Measurements from ENCODE around the gene TTC7B.

Gene TTC7B

DNA sequence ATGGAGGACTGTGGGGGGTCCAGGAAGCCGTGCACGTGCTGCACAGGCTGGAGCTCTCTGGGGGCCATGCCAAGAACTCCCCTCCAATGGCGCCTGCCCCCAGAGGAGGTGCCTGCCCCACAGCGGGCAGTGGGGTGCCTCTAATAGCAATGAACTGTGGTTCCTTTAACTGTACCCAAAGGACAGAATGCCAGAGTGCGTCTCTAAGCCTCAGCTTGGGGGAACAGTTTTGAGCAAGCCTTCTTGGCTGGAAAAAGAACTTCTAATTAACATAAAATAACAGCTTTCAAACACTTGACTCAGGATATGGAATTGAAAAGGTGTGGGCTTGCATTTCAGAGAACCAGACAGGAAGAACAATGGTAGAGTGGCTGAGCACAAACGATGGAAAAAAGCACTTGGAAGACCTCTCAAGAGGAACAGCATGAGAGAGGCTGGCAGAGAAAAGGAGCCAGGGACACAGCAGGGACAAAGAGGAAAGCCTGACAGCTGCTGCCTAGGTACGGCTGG, 195.6 kb downstream of the TTC7B start:
- TF ChIP-seq CEBPB (IDR thresholded peaks at IDR 0.05): no peak
- no peak for TF ChIP-seq CREB1 (IDR thresholded peaks at IDR 0.05; ENCODE audit: low read depth)
- no peak for TF ChIP-seq RAD21 (IDR thresholded peaks at IDR 0.05; ENCODE audit: low read depth)
- no peak for TF ChIP-seq EP300 (IDR thresholded peaks at IDR 0.05; ENCODE audit: borderline replicate concordance)
- TF ChIP-seq NFIC (IDR thresholded peaks at IDR 0.05): no peak
- no peak for TF ChIP-seq TAF1 (IDR thresholded peaks at IDR 0.05; ENCODE audit: low read depth)
- TF ChIP-seq, protein P1, sequence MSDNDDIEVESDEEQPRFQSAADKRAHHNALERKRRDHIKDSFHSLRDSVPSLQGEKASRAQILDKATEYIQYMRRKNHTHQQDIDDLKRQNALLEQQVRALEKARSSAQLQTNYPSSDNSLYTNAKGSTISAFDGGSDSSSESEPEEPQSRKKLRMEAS (IDR thresholded peaks at IDR 0.05): no peak
- TF ChIP-seq FOXM1 (IDR thresholded peaks at IDR 0.05; ENCODE audit: borderline replicate concordance, low read depth): no peak
- TF ChIP-seq EGR1 (IDR thresholded peaks at IDR 0.05): no peak
- TF ChIP-seq YY1 (IDR thresholded peaks at IDR 0.05; ENCODE audit: low read depth): no peak
- TF ChIP-seq, protein P2, sequence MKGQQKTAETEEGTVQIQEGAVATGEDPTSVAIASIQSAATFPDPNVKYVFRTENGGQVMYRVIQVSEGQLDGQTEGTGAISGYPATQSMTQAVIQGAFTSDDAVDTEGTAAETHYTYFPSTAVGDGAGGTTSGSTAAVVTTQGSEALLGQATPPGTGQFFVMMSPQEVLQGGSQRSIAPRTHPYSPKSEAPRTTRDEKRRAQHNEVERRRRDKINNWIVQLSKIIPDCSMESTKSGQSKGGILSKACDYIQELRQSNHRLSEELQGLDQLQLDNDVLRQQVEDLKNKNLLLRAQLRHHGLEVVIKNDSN (IDR thresholded peaks at IDR 0.05): no peak
- TF ChIP-seq ZBTB7A (IDR thresholded peaks at IDR 0.05; ENCODE audit: low read depth): no peak
- no peak for TF ChIP-seq TEAD4 (IDR thresholded peaks at IDR 0.05)
- TF ChIP-seq, protein P3, sequence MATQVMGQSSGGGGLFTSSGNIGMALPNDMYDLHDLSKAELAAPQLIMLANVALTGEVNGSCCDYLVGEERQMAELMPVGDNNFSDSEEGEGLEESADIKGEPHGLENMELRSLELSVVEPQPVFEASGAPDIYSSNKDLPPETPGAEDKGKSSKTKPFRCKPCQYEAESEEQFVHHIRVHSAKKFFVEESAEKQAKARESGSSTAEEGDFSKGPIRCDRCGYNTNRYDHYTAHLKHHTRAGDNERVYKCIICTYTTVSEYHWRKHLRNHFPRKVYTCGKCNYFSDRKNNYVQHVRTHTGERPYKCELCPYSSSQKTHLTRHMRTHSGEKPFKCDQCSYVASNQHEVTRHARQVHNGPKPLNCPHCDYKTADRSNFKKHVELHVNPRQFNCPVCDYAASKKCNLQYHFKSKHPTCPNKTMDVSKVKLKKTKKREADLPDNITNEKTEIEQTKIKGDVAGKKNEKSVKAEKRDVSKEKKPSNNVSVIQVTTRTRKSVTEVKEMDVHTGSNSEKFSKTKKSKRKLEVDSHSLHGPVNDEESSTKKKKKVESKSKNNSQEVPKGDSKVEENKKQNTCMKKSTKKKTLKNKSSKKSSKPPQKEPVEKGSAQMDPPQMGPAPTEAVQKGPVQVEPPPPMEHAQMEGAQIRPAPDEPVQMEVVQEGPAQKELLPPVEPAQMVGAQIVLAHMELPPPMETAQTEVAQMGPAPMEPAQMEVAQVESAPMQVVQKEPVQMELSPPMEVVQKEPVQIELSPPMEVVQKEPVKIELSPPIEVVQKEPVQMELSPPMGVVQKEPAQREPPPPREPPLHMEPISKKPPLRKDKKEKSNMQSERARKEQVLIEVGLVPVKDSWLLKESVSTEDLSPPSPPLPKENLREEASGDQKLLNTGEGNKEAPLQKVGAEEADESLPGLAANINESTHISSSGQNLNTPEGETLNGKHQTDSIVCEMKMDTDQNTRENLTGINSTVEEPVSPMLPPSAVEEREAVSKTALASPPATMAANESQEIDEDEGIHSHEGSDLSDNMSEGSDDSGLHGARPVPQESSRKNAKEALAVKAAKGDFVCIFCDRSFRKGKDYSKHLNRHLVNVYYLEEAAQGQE (IDR thresholded peaks at IDR 0.05; ENCODE audit: low read depth): no peak

DNA sequence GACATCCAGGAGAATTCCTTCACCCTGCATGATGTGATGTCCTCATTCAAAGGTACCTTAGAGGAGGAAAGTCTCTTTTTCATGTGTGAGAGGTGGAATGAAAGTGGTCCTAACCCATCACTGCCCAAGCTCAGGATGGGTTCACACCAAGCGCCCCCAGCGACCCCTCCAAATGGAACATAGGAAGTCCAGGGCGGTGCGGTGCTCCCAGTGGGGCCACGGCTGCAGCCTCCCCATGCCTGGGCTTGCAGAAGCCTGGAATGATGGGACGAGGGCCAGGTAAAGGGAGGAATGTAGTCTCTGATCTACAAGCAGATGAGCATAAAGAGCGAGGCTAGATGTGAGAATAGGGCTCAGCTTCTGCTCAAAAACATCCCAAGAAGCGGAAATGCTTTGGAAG, 196.3 kb downstream of the TTC7B start:
- no peak for TF ChIP-seq TCF12 (IDR thresholded peaks at IDR 0.05; ENCODE audit: low read depth)
- no peak for TF ChIP-seq EP300 (IDR thresholded peaks at IDR 0.05; ENCODE audit: borderline replicate concordance)
- TF ChIP-seq CREB1 (IDR thresholded peaks at IDR 0.05; ENCODE audit: low read depth): no peak
- TF ChIP-seq, protein P1 (IDR thresholded peaks at IDR 0.05): no peak
- TF ChIP-seq FOXM1 (IDR thresholded peaks at IDR 0.05; ENCODE audit: borderline replicate concordance, low read depth): no peak
- TF ChIP-seq ZBTB7A (IDR thresholded peaks at IDR 0.05; ENCODE audit: low read depth): no peak
- TF ChIP-seq, protein P3 (IDR thresholded peaks at IDR 0.05; ENCODE audit: low read depth): no peak
- no peak for TF ChIP-seq NFIC (IDR thresholded peaks at IDR 0.05)
- TF ChIP-seq, protein P2 (IDR thresholded peaks at IDR 0.05): no peak
- TF ChIP-seq YY1 (IDR thresholded peaks at IDR 0.05; ENCODE audit: low read depth): no peak
- no peak for TF ChIP-seq RAD21 (IDR thresholded peaks at IDR 0.05; ENCODE audit: low read depth)

DNA sequence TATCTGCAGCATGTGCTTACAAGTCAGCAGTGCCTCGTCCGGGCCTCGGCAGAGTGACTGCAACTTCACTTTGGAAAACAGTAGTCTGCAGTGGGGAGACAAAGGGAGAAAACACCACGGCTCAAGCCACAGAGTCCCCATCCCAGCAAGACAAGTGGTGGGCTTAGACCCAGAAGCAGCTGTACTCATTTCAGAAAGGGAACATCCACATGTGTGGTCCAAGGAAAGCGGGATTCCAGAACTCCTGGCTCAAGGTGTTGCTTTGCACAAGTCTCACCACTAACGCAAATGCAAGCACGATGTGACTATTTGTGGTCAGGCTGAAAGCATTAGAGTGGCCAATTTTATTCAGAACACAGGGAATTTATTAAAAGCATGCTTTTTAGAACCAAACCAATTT, 198.3 kb downstream of the TTC7B start:
- TF ChIP-seq, protein P1 (IDR thresholded peaks at IDR 0.05): no peak
- TF ChIP-seq RAD21 (IDR thresholded peaks at IDR 0.05; ENCODE audit: low read depth): no peak
- no peak for TF ChIP-seq ZBTB7A (IDR thresholded peaks at IDR 0.05; ENCODE audit: low read depth)
- no peak for TF ChIP-seq EGR1 (IDR thresholded peaks at IDR 0.05)
- TF ChIP-seq, protein P2 (IDR thresholded peaks at IDR 0.05): no peak
- no peak for TF ChIP-seq YY1 (IDR thresholded peaks at IDR 0.05; ENCODE audit: low read depth)
- TF ChIP-seq, protein P3 (IDR thresholded peaks at IDR 0.05; ENCODE audit: low read depth): no peak
- TF ChIP-seq EP300 (IDR thresholded peaks at IDR 0.05; ENCODE audit: borderline replicate concordance): no peak
- no peak for TF ChIP-seq TAF1 (IDR thresholded peaks at IDR 0.05; ENCODE audit: low read depth)
- TF ChIP-seq TEAD4 (IDR thresholded peaks at IDR 0.05): no peak
- TF ChIP-seq CREB1 (IDR thresholded peaks at IDR 0.05; ENCODE audit: low read depth): no peak
- no peak for TF ChIP-seq FOXM1 (IDR thresholded peaks at IDR 0.05; ENCODE audit: borderline replicate concordance, low read depth)

DNA sequence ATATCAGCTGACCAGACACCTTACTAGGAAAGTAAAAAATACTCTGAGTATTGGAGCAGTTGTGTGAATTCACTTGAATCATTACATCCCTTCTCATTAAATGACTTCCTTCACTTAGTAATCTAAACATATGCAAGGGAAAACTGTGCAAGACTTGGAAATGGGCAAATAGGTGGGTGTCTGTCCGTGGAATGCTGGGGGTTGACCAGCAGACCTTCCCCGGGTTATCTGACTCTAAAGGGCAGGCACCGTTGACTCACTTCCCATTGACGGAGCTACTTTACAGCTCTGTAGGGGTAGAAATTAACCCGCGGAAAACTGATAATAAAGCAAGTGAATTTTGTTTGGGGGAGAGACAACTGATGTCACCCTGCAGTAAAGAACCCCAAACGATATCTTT, 199.3 kb downstream of the TTC7B start:
- no peak for TF ChIP-seq YY1 (IDR thresholded peaks at IDR 0.05; ENCODE audit: low read depth)
- TF ChIP-seq TEAD4 (IDR thresholded peaks at IDR 0.05): no peak
- no peak for TF ChIP-seq FOXM1 (IDR thresholded peaks at IDR 0.05; ENCODE audit: borderline replicate concordance, low read depth)
- no peak for TF ChIP-seq EGR1 (IDR thresholded peaks at IDR 0.05)
